Jurkat, Clone E6-1 (cell line): Measurements from ENCODE around the gene PKD1.

Source experiments
- DNase-seq: peaks from one replicate; pipeline ENCODE4 v3.0.0-alpha.2; 2011; ENCODE audit warnings: low read depth, low spot score
- H3K4me3 ChIP-seq: 2 replicates; pipeline ENCODE4 v1.5.1; 2011; ENCODE audit warnings: mild to moderate bottlenecking, low read length, control low read depth, moderate library complexity

The PKD1 gene

GRCh38 chr16:2171601-2172178 lies 36.0 kb upstream of the PKD1 start:
- H3K4me3 ChIP-seq, result no peak overlapping the region

GRCh38 chr16:2170587-2171435 lies 35.1 kb upstream of the PKD1 start:
- DNase-seq, result no peak
- H3K4me3 ChIP-seq, result no peak overlapping the region

More at GRCh38 chr16:2171601-2172178, 36.0 kb upstream of the PKD1 start:
- DNase-seq, result no peak

- no peak for DNase-seq
- no peak overlapping the region for H3K4me3 ChIP-seq
These were observed 34.4 kb upstream of the PKD1 start for GRCh38 chr16:2170080-2170479.

DNA sequence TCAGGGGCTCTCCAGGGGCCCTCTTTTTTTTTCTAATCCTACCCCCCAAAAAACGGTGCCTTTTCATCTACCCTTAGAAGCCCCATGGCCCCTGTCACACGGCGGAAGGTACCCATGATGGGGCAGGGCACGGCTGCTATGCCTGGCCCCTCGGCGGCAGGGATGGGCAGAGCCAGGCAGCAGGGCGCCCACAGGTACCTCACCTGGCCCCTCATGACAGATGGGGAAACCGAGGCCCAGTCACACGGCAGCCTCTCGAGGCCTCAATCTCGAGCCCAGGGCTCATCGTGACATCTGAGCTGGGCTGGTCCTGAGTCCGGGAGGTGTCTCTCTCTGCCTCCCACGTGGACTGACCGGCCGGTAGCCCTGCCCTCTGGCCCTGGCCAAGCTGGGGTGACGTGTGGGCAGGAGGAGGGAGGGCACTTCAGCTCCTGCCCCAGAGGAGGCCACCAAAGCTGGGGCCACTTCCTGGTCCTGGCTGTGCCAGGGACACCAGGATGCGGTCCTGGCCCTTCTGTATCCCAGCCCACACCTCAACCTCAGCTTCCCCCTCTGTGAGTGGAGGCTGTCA lies 31.5 kb upstream of the PKD1 start:
- no peak for DNase-seq
- no peak overlapping the region for H3K4me3 ChIP-seq

- no peak overlapping the region for H3K4me3 ChIP-seq
- DNase-seq, result no peak
These were observed 30.8 kb upstream of the PKD1 start for GRCh38 chr16:2166263-2167067.

DNA sequence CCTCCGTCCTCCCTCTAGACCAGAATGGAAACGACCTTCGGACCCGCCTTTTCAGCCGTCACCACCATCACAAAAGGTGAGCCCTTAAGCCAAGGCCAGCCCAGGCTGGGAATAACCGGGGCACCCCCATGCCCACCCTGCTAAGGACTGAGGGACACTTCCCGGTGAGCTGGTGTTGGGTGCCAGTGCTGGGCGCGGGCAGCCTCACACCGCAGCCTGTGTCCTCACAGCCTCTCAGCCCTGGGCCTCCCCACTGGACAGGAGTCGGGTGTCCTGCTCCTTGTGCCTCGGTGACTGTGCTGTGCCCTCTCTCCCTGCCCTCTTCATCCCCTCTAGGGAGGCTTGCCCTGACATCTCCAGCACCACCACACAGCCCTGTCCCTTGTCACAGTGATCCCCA lies 30.2 kb upstream of the PKD1 start:
- DNase-seq, result no peak
- no peak overlapping the region for H3K4me3 ChIP-seq

GRCh38 chr16:2163211-2163881 lies 27.6 kb upstream of the PKD1 start:
- H3K4me3 ChIP-seq, result no peak overlapping the region
- no peak for DNase-seq

GRCh38 chr16:2162676-2163118 lies 27.0 kb upstream of the PKD1 start:
- DNase-seq, result no peak
- H3K4me3 ChIP-seq, result no peak overlapping the region

GRCh38 chr16:2161911-2162310 lies 26.2 kb upstream of the PKD1 start:
- DNase-seq, result no peak
- H3K4me3 ChIP-seq, result no peak overlapping the region

DNA sequence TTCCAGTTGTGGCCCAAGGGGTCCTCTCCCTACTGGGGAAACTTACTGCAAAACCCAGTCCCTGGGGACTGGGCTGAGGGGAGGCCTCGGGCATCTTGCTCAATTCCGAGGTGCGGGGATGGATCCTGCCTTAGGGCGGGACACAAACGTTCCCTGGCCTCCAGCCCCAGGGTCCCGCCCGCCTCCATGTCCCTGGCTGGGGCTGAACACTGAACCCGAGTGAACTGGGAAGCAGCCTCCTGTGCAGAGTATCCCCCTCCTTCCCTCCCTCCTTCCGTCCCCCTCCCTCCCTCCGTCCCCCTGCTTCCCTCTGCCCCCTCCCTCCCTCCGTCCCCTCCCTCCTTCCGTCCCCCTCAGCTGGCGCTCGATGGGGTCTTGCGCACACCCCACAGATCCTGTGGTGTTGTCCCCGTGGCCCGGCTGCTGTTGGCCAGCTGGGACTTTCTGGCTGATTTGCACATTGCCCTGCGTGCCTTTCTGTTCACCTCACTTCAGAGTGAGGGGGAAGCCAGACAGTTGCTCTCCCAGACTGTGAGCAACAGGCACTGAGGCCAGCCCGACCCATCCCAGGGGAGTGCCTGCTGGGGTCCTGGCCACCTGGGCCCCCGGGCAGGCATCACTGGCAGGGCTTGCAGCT lies 25.3 kb upstream of the PKD1 start:
- H3K4me3 ChIP-seq, result no peak overlapping the region
- DNase-seq, result no peak

DNA sequence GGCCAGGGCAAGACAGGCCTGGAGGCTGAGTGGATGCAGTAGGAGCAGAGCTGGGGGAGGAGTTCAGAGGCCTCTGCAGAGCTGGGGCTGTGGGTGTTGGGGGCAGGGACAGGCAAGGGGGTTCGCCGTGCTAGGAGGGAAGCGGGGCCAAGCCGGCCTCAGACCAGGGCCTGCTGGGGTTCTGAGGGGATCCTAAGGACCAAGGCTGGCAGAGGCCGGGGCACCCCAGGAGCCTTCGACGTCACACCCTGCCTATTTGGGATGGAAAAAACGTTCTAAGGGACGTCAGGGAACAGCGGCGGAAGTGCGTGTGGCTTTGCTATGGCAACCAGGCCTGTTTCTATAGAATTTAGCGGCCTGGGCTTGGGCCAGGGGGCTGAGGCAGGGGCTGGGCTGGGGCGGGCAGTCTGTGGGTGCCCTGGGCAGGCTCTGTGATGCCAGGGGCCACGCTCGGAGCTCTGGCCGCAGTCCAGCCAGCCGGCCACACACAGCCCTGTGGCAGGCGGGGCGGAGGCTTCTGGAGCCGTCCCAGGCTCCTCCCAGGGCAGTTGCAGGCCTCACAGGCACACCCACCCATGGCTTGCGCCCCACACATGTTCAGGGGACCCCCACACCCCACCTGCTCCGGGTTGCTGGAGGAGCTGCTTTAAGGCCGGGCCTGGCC lies 23.6 kb upstream of the PKD1 start:
- no peak for DNase-seq
- H3K4me3 ChIP-seq, result no peak overlapping the region

DNA sequence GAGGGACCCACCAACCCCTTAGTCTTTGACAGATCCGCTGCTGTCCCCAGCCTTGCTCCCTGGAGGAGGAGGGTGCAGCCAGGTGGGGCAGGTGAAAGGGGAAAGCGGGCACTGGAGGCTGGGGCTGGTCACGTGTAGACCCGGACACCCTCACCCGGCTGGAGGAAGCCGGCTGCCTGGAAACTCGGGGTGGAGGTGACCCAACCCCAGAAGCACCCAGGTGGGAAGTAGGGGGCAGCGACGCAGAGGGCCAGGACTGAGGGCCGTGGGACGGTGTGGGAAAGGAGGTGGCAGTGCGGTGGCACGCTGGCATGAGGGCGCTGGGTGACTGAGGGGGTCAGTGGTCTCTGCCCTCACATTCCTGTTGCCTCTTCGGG lies 22.6 kb upstream of the PKD1 start:
- DNase-seq, result no peak
- H3K4me3 ChIP-seq, result no peak overlapping the region

GRCh38 chr16:2157480-2158261 lies 22.0 kb upstream of the PKD1 start:
- H3K4me3 ChIP-seq, result no peak overlapping the region
- no peak for DNase-seq

GRCh38 chr16:2156849-2157224 lies 21.1 kb upstream of the PKD1 start:
- DNase-seq, result no peak
- H3K4me3 ChIP-seq, result peak overlapping the region; percentile 91

DNA sequence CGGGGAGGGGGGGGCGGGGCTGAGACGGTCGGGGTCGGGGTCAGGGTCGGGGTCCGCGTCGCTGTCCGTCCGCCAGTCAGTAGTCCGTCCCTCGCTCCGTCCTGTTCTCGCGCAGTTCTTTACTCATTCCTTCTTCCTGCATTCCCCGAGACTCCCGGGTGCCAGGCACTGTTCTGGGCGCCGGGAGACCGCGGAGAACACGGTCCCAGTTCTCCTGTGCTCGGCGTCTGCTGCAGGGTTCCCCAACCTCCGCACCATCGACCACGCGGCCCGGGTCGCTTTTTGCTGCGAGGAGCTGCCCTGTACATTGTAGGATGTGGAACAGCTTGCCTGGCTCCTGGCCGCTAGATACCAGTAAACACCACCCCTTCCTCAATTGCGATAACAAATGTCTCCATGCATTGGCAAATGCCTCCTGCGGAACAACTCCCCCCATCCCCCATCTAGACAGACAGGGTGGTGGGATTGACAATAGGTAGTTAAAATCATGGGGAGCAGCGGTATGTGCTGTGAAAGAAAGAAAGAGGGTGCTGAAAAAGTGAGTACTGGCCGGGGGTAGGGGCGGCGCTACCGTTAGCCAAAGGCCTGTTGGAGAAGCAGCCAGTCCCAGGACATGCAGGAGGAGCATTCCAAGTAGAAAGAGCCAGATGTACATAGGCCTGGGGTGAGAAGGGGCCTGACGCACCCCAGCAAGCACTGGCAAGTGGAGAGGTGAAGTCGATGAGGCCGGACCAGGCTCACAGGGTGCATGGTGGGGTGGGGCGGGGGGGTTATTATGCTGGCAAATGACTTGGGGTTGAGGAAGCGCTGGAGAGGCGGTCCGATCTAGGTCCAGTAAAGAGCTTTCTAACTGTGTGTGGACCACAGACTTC lies 20.5 kb upstream of the PKD1 start:
- no peak for DNase-seq
- H3K4me3 ChIP-seq, result peak overlapping the region; percentile 91

DNA sequence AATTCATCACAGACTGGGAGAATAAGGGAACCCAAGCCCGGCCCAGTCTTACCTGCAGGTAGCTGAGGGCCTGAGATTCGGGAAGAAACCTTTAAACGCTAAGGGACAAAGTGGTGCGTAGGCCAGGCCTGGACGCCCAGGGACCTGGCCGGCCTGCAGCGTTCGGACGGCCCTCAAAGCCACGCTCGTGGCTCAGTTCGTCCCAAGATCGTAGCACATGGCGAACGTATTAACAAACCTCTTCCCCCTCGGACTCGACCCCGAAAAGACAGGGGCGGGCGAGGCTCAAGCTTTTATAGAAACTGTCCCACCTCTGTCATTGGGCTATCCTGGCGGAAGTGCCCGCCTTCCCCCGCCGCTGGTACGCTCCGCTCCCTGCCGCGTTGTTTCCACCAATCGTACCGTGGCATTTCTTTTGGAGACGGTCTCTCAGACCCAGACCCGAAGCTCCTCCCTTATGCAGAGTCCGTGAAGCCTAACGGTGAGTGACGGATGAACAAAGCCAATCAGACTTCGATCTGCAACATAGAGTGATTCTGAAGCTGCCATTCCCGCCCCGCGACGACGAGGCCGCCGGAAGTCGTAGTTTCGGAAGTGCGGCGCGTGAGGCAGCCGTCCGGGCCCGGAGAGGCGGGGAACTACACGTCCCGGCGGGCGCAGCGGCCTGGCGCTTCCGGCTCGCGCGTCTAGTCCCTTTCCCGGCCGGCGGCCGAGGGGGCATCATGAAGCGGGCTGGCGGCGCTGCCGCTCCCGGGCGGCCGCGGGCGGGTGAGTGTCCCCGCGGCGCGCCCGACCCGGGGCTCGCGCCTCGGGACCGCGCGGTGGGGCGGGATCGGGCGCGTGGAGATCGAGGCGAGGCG lies 19.6 kb upstream of the PKD1 start, which contains the start of gene TRAF7:
TRAF7 (plus strand) TSS at position 692 of the 860 bp plus-strand sequence. CDS start 8,139 bp downstream, outside the sequence.
- DNase-seq, result peak; percentile 100
- peak within 1 kb of the TSS; percentile 99 for H3K4me3 ChIP-seq
